DMS153 treated with DMSO at 0.1 percent for 48 hours (cell line): ENCODE results near the gene DSCAML1.
"Not testable (repeated sequence)": the region's sequence is repeated elsewhere in the genome, so short reads cannot be mapped to it uniquely, and the experiment has no call there.

Experiments
- DNase-seq: peaks from one replicate; lab custom pipeline; 2025; ENCODE audit not compliant: unreplicated experiment; lab: John Stamatoyannopoulos, UW

Gene DSCAML1

GRCh38 chr11:117418737-117419481, 378.1 kb downstream of the DSCAML1 start:
- no peak for DNase-seq

DNA sequence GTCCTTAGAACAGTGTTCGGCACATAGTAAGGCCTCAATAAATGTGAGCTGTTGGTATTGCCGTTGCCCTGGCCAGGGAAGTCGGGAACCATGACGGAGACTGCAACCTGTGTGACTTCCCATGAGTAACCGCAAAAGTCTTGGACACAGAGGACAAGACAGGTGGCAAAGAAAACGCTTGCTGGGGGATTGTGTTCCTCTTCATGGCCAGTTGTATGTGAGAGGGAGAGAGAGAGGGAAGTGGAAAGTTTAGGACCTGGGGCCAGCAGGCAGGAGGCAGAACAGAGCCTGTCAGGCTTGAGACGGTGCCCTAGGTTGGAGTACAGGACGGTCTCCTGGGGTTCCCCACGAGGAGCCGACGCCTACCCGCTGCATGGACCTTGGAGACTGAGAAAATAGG, 379.2 kb downstream of the DSCAML1 start:
- no peak for DNase-seq

DNA sequence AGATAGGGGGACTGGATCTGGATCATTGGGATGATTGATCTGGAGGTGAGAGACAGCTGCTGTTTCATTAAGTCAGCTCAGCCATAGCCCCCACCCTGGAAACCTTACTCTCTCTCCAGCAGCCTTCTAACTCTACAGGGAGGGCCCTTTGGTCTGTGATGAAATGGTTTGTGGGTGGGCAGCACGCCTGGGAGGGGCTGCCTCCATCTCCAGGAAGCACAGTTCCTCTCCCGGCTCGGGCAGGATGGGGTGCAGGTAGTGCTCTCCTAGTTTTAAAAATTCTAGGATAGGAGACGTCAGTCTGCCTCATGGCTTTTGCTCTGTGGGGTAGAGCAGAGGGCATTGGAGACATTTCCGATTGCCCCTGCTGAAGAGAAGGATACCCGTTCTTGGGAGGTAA, 379.7 kb downstream of the DSCAML1 start:
- DNase-seq, result no peak

GRCh38 chr11:117415358-117415896, 381.6 kb downstream of the DSCAML1 start:
- no peak for DNase-seq

- DNase-seq, result no peak
These were observed 382.3 kb downstream of the DSCAML1 start for GRCh38 chr11:117414724-117415123.

GRCh38 chr11:117413616-117414015, 383.4 kb downstream of the DSCAML1 start:
- DNase-seq, result no peak

GRCh38 chr11:117412653-117413275, 384.3 kb downstream of the DSCAML1 start:
- no peak for DNase-seq

DNA sequence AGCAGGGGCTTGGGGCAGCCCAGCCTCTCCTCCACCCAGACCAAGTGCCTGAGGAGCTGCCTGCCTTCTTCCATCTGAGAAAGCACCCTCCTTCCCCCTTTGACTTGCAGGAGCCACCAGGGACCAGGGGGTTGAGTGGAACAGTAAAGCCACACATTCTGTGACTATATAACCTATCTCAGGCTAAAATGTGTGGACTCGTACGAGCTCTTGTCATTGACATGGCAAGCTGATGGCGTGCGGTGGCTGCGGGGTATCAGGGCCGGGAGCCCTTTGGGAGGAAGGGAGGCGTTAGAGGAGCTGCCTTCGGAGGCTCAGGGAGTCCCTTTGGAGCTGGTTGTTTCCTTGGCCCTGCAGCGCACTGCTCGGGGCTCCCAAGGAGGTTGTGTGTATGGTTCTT, 384.8 kb downstream of the DSCAML1 start:
- no peak for DNase-seq

- DNase-seq, result no peak
These were observed 385.3 kb downstream of the DSCAML1 start for GRCh38 chr11:117411736-117412135.

- DNase-seq, result no peak
These were observed 385.9 kb downstream of the DSCAML1 start for GRCh38 chr11:117410861-117411710.

GRCh38 chr11:117410238-117410637, 386.8 kb downstream of the DSCAML1 start:
- DNase-seq, result no peak

DNA sequence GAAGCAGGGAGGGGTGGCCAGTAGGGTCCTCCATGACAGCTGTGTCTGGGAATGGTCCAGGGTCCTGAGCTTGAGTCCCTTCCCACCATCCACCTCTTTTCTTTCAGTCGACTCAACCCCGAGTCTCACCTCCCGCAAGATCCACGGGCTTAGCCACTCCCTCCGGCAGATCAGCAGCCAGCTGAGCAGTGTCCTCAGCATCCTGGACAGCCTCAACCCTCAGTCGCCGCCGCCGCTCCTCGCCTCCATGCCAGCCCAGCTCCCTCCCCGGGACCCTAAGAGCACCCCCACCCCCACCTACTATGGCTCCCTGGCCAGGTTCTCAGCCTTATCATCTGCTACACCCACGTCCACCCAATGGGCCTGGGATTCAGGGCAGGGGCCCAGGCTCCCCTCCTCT, 387.5 kb downstream of the DSCAML1 start:
- DNase-seq, result no peak

GRCh38 chr11:117408356-117408755, 388.7 kb downstream of the DSCAML1 start:
- DNase-seq, result no peak

GRCh38 chr11:117407016-117407415, 390.0 kb downstream of the DSCAML1 start:
- DNase-seq, result no peak

DNA sequence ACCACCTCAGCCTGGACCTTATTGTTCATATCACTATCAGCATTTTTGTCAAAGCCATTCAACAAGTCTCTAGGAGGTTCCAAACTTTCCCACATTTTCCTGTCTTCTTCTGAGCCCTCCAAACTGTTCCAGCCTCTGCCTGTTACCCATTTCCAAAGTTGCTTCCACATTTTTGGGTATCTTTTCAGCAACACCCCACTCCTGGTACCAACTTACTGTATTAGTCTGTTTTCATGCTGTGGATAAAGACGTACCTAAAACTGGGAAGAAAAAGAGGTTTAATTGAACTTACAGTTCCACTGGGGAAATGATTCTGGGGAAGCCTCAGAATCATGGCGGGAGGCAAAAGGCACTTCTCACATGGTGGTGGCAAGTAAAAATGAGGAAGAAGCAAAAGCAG, 391.1 kb downstream of the DSCAML1 start:
- DNase-seq, result not testable (repeated sequence)

DNA sequence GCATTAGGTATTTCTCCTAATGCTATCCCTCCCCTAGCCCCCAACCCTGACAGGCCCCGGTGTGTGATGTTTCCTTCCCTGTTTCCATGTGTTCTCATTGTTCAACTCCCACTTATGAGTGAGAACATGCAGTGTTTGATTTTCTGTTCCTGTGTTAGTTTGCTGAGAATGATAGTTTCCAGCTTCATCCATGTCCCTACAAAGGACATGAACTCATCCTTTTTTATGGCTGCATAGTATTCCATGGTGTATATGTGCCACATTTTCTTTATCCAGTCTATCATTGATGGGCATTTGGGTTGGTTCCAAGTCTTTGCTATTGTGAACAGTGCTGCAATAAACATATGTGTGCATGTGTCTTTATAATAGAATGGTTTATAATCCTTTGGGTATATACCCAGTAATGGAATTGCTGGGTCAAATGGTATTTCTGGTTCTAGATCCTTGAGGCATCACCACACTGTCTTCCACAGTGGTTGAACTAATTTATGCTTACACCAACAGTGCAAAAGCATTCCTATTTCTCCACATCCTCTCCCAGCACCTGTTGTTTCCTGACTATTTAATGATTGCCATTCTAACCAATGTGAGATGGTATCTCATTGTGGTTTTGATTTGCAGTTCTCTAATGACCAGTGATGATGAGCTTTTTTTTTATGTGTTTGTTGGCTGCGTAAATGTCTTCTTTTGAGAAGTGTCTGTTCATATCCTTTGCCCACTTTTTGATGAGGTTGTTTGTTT, 397.7 kb downstream of the DSCAML1 start:
- DNase-seq, result not testable (repeated sequence)

DNA sequence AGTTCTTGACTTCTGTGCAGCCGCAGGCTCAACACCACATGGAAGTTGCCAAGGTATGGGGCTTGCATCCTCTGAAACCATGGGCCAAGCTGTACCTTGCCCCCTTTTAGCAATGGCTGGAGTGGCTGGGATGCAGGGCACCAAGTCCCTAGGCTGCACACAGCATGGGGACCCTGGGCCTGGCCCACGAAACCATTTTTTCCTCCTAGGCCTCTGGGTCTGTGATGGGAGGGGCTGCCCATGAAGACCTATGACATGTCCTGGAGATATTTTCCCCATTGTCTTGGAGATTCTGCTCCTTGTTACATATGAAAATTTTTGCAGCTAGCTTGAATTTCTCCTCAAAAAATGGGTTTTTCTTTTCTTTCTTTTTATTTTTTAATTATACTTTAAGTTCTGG, 398.4 kb downstream of the DSCAML1 start:
- DNase-seq, result not testable (repeated sequence)

DNA sequence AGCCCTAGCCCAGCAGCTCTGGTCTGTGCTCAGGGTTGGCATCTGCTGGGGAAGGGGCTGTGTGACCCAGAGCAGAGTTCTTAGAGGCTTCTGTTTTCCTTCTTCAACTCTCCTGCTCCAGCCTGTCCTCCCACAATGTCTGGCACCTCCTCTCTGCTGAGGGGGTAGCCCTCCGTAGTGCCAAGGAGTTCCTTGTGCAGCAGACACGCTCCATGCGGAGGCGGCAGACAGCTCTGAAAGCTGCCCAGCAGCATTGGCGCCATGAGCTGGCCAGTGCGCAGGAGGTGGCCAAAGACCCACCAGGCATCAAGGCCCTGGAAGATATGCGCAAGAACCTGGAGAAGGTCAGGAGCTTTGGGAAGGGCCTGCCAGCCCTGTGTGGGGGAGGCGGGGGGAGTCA, 400.0 kb downstream of the DSCAML1 start:
- DNase-seq, result no peak

DNA sequence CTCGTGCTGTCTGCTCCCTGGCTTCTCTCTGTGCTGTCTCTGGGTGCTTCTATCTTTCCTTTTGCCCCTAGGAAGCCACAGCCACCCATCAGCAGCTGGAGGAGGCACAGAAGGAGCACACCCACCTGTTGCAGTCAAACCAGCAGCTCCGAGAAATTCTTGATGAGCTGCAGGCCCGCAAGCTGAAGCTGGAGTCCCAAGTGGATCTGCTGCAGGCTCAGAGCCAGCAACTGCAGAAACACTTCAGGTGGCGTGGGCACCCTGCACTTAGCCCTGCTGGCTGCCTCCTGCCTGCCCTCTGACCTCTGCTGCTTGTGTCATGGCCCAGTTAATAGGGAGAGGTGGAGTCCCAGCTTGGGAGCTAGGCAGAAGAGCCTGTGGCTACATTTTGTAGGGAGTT, 401.5 kb downstream of the DSCAML1 start:
- DNase-seq, result no peak

- no peak for DNase-seq
These were observed 402.6 kb downstream of the DSCAML1 start for GRCh38 chr11:117394221-117394925.
